Trophoblast cell (in vitro differentiated cells and primary cell): ENCODE results near the gene NOTCH3.
A peak's percentile ranks its signal among the peaks of the same experiment; 100 is the strongest.

Experiments used
- DNase-seq, 2 donors: peaks; one replicate each; pipeline ENCODE4 v3.0.0-alpha.2; 2016
- H2AFZ ChIP-seq: 2 replicates; pipeline ENCODE4 v1.6.1; 2013; ENCODE audit warnings: low read length, moderate library complexity, mild to moderate bottlenecking; ENCODE audit not compliant: insufficient read depth, poor library complexity
- H2AK5ac ChIP-seq: 2 replicates; pipeline ENCODE4 v1.6.1; 2013; ENCODE audit warnings: mild to moderate bottlenecking, low read length
- H2BK120ac ChIP-seq: 2 replicates; pipeline ENCODE4 v1.6.1; 2013; ENCODE audit warnings: low read length, mild to moderate bottlenecking, moderate library complexity; ENCODE audit not compliant: insufficient read depth, poor library complexity
- H2BK12ac ChIP-seq: 2 replicates; pipeline ENCODE4 v1.6.1; 2013; ENCODE audit warnings: mild to moderate bottlenecking, low read length, moderate library complexity
- H2BK5ac ChIP-seq: 2 replicates; pipeline ENCODE4 v1.6.1; 2013; ENCODE audit warnings: low read length, low read depth, moderate library complexity, mild to moderate bottlenecking; ENCODE audit not compliant: poor library complexity
- H3K14ac ChIP-seq: 2 replicates; pipeline ENCODE4 v1.6.1; 2013; ENCODE audit warnings: mild to moderate bottlenecking, low read length
- H3K18ac ChIP-seq: 2 replicates; pipeline ENCODE4 v1.6.1; 2013; ENCODE audit warnings: mild to moderate bottlenecking, low read length
- H3K23ac ChIP-seq: 2 replicates; pipeline ENCODE4 v1.6.1; 2013; ENCODE audit warnings: low read length
- H3K27ac ChIP-seq: 2 replicates; pipeline ENCODE4 v1.5.1; 2013; ENCODE audit warnings: low read depth, mild to moderate bottlenecking, inconsistent platforms, low read length, moderate library complexity
- H3K27me3 ChIP-seq: 2 replicates; pipeline ENCODE4 v1.6.1; 2013; ENCODE audit warnings: inconsistent platforms, mild to moderate bottlenecking, low read length, moderate library complexity; ENCODE audit not compliant: insufficient read depth
- H3K36me3 ChIP-seq, 2 experiments: 1 replicate in 1 of 2; 2 replicates in 1 of 2; pipeline ENCODE4 v1.6.1; 2013; ENCODE audit warnings: low read length in 2 of 2, mild to moderate bottlenecking in 2 of 2, moderate library complexity in 1 of 2; ENCODE audit not compliant: insufficient read depth in 2 of 2, control insufficient read depth in 1 of 2
- H3K4ac ChIP-seq: 2 replicates; pipeline ENCODE4 v1.6.1; 2013; ENCODE audit warnings: low read depth, mild to moderate bottlenecking, low read length, moderate library complexity
- H3K4me1 ChIP-seq, 2 experiments: 1 replicate in 1 of 2; 2 replicates in 1 of 2; pipeline ENCODE4 v1.6.1; 2013; ENCODE audit warnings: low read length in 2 of 2, mild to moderate bottlenecking in 2 of 2, moderate library complexity in 1 of 2; ENCODE audit not compliant: insufficient read depth in 2 of 2, control insufficient read depth in 1 of 2
- H3K4me2 ChIP-seq: 2 replicates; pipeline ENCODE4 v1.6.1; 2013; ENCODE audit warnings: inconsistent platforms, mild to moderate bottlenecking, low read length, moderate library complexity
- H3K4me3 ChIP-seq: 2 replicates; pipeline ENCODE4 v1.5.1; 2013; ENCODE audit warnings: mild to moderate bottlenecking, low read depth, low read length, inconsistent platforms
- H3K79me1 ChIP-seq: one replicate; pipeline ENCODE4 v1.6.1; 2013; ENCODE audit warnings: low read length
- H3K79me2 ChIP-seq: 2 replicates; pipeline ENCODE4 v1.6.1; 2013; ENCODE audit warnings: low read length, mild to moderate bottlenecking; ENCODE audit not compliant: control insufficient read depth, insufficient read depth, poor library complexity
- H3K9ac ChIP-seq: 2 replicates; pipeline ENCODE4 v1.6.1; 2013; ENCODE audit warnings: mild to moderate bottlenecking, low read length
- H3K9me3 ChIP-seq: 2 replicates; pipeline ENCODE4 v1.6.1; 2013; ENCODE audit warnings: low read depth, mild to moderate bottlenecking, control low read depth, inconsistent platforms, low read length; ENCODE audit not compliant: insufficient read depth
- H4K12ac ChIP-seq: 2 replicates; pipeline ENCODE4 v1.6.1; 2013; ENCODE audit warnings: low read depth, mild to moderate bottlenecking, low read length, moderate library complexity
- H4K8ac ChIP-seq: 2 replicates; pipeline ENCODE4 v1.6.1; 2013; ENCODE audit warnings: low read depth, mild to moderate bottlenecking, low read length, moderate library complexity
- H4K91ac ChIP-seq: one replicate; pipeline ENCODE4 v1.6.1; 2013; ENCODE audit warnings: low read depth, mild to moderate bottlenecking, low read length, moderate library complexity
- WGBS: extraction: QIAGEN DNeasy Blood & Tissue Kit; methylation state at CpG from one replicate; pipeline ENCODE4 v1.1.7; 2013; ENCODE audit warnings: missing lambda C conversion rate; ENCODE audit not compliant: insufficient read length, insufficient coverage; ENCODE audit errors: extremely low coverage; 5-methylcytosine and 5-hydroxymethylcytosine counted together

NOTCH3 gene

GRCh38 chr19:15222738-15223648 lies 22.2 kb upstream of the NOTCH3 start:
- no peaks in the 10 kb centered on the region for H3K79me2 ChIP-seq
- H4K8ac ChIP-seq: peak overlapping the region; percentile 71
- H2BK5ac ChIP-seq: no peak overlapping the region
- H3K27me3 ChIP-seq: no peaks in the 10 kb centered on the region
- H3K9me3 ChIP-seq: no peaks in the 10 kb centered on the region
- H3K14ac ChIP-seq: no peak overlapping the region
- H2BK12ac ChIP-seq: no peak overlapping the region
- H3K18ac ChIP-seq: peak overlapping the region; percentile 41
- H3K4me2 ChIP-seq: peak overlapping the region; percentile 80
- H4K91ac ChIP-seq: no peak overlapping the region
- H3K23ac ChIP-seq: no peak overlapping the region
- no peaks in the 10 kb centered on the region for H3K36me3 ChIP-seq
- H3K79me1 ChIP-seq: peaks cover 3% of the 10 kb centered on the region
- H3K27ac ChIP-seq: peak overlapping the region; percentile 2
- WGBS: no CpG with 5 or more reads among the region's 48 CpGs
- no peak overlapping the region for H2BK120ac ChIP-seq
- no peak overlapping the region for H2AK5ac ChIP-seq
- H3K4me3 ChIP-seq: peak overlapping the region; percentile 72
- peak overlapping the region; percentile 60 for H4K12ac ChIP-seq
- H3K4me1 ChIP-seq: peaks cover 22 to 23% of the 10 kb centered on the region in 2 experiments
- no peak overlapping the region for H3K9ac ChIP-seq
- H3K4ac ChIP-seq: no peak overlapping the region
- H2AFZ ChIP-seq: peak overlapping the region; percentile 98
- peak; percentile 85 to 91 for DNase-seq

DNA sequence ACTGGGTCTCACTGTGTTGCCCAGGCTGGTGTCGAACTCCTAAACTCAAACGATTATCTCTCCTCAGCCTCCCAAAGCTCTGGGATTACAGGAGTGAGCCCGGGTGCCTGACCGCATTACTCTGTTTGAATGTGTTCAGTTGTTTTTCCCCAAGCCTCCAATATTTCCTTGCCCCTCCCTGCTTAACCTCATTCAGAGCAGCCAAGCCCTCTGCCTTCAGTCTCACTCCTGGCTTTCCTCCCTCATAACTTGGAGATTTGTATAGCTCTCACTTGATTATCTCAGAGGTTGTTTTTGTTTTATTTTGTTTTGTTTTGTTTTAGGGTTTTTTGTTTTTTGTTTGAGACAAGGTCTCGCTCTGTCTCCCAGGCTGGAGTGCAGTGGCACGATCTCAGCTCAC lies 20.0 kb upstream of the NOTCH3 start:
- H3K27ac ChIP-seq: no peak overlapping the region
- no peaks in the 10 kb centered on the region for H3K27me3 ChIP-seq
- no peak overlapping the region for H4K8ac ChIP-seq
- H3K23ac ChIP-seq: no peak overlapping the region
- H2AFZ ChIP-seq: no peak overlapping the region
- no peak overlapping the region for H3K9ac ChIP-seq
- no peak overlapping the region for H2BK12ac ChIP-seq
- H3K4me2 ChIP-seq: no peak overlapping the region
- no peaks in the 10 kb centered on the region for H3K9me3 ChIP-seq
- peaks cover 3% of the 10 kb centered on the region for H3K79me1 ChIP-seq
- DNase-seq: no peak
- H3K79me2 ChIP-seq: no peaks in the 10 kb centered on the region
- WGBS: no CpG with 5 or more reads among the region's 6 CpGs
- H2BK5ac ChIP-seq: no peak overlapping the region
- no peak overlapping the region for H2AK5ac ChIP-seq
- no peak overlapping the region for H3K14ac ChIP-seq
- no peak overlapping the region for H3K4ac ChIP-seq
- H3K36me3 ChIP-seq: no peaks in the 10 kb centered on the region
- no peak overlapping the region for H3K4me3 ChIP-seq
- H4K91ac ChIP-seq: no peak overlapping the region
- H3K4me1 ChIP-seq: peaks cover 15% of the 10 kb centered on the region in 2 experiments
- H2BK120ac ChIP-seq: no peak overlapping the region
- no peak overlapping the region for H4K12ac ChIP-seq
- no peak overlapping the region for H3K18ac ChIP-seq

DNA sequence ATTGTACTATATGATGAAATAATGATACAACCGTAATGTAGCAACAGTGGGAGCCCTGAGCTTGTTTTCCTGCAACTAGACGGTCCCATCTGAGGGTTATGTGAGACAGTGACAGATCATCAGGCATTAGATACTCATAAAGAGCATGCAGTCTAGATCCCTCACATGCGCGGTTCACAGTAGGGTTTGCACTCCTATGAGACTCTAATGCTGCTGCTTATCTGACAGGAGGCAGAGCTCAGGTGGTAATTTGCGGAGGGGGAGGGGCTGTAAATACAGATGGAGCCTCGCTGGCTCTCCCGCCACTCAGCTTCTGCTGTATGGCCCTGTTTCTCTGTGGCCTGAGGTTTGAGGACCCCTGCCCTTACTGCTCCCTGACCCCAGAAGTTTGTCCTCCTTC lies 17.7 kb upstream of the NOTCH3 start:
- Histone ChIP-seq H3K36me3 (no peaks in the 10 kb centered on the region), H3K14ac (no peak overlapping the region), H3K4me3 (no peak overlapping the region), H3K27me3 (no peaks in the 10 kb centered on the region), H3K79me2 (no peaks in the 10 kb centered on the region), H3K18ac (no peak overlapping the region), H3K79me1 (peaks cover under 1% of the 10 kb centered on the region), H3K4me1 (peaks cover 8 to 9% of the 10 kb centered on the region in 2 experiments), H3K9me3 (no peaks in the 10 kb centered on the region), H2BK12ac (no peak overlapping the region), H2BK5ac (no peak overlapping the region), H4K91ac (no peak overlapping the region), H2AFZ (no peak overlapping the region), H3K9ac (no peak overlapping the region), H4K8ac (no peak overlapping the region), H3K27ac (no peak overlapping the region), H3K4me2 (no peak overlapping the region), H3K4ac (no peak overlapping the region), H2BK120ac (no peak overlapping the region), H2AK5ac (no peak overlapping the region), H3K23ac (no peak overlapping the region), H4K12ac (no peak overlapping the region)
- no peak for DNase-seq
- no CpG with 5 or more reads among the region's 7 CpGs for WGBS

DNA sequence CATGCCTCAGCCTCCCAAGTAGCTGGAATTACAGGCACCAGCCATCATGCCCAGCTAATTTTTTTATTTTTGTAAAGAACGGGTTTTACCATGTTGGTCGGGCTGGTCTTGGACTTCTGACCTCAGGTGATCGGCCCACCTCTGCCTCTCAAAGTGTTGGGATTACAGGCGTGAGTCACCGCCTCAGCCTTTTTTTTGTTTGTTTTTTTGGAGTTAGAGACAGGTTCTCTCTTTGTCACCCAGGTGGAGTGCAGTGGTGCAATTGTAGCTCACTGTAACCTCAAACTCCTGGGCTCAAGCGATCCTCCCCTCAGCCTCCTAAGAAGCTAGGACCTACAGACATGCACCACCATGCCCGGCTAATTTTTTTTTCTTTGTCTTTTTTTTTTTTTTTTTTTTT lies 15.6 kb upstream of the NOTCH3 start:
- Histone ChIP-seq H3K18ac (no peak overlapping the region), H3K36me3 (no peaks in the 10 kb centered on the region), H3K27me3 (no peaks in the 10 kb centered on the region), H3K4me3 (no peak overlapping the region), H3K23ac (no peak overlapping the region), H3K79me2 (no peaks in the 10 kb centered on the region), H3K4me1 (no peaks in the 10 kb centered on the region), H3K27ac (no peak overlapping the region), H2BK5ac (no peak overlapping the region), H2BK12ac (no peak overlapping the region), H2AFZ (no peak overlapping the region), H4K8ac (no peak overlapping the region), H3K4me2 (no peak overlapping the region), H3K4ac (no peak overlapping the region), H2AK5ac (no peak overlapping the region), H3K9ac (no peak overlapping the region), H2BK120ac (no peak overlapping the region), H3K14ac (no peak overlapping the region), H3K79me1 (no peaks in the 10 kb centered on the region), H4K12ac (no peak overlapping the region), H3K9me3 (no peaks in the 10 kb centered on the region), H4K91ac (no peak overlapping the region)
- peak; percentile 62 to 66 for DNase-seq
- WGBS: no CpG with 5 or more reads among the region's 7 CpGs
